ENCODE measurements around the gene KRTAP10-5. TPM values are rescaled to one million over a fixed set of nuclear protein-coding genes. Genes with fewer than 3 reads are reported as not detected.
"Not testable (repeated sequence)": the region's sequence is repeated elsewhere in the genome, so short reads cannot be mapped to it uniquely, and the experiment has no call there.

KRTAP10-5 gene, protein sequence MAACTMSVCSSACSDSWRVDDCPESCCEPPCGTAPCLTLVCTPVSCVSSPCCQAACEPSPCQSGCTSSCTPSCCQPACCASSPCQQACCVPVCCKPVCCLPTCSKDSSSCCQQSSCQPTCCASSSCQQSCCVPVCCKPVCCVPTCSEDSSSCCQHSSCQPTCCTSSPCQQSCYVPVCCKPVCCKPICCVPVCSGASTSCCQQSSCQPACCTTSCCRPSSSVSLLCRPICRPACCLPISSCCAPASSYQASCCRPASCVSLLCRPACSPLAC
- not detected for polyA plus RNA-seq (ENCODE audit: insufficient read length)

DNA sequence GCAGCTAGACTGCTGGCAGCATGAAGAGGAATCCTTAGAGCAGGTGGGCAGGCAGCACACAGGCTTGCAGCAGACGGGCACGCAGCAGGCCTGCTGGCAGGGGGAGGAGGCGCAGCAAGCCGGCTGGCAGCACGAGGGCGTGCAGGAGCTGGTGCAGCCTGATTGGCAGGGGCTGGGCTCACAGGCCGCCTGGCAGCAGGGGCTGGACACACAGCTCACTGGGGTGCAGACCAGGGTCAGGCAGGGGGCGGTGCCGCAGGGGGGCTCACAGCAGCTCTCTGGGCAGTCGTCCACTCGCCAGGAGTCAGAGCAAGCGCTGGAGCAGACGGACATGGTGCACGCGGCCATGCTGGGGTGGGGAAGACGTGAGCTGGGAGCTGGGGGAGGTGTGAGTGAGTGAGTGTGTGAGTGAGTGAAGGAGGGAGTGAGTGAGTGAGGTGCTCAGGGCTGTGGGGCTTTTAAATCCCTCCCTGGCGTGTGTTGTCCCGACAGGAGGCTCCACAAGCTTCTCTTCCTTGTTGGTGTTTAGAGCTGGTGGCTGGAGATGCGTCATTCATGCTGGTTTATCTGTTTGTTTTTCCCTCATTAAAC is at the start of gene KRTAP10-5:
TSS of gene KRTAP10-5 (minus strand) at position 374 of the 591 bp plus-strand sequence. CDS start at position 348, 26 bp downstream.
- DNase-seq (ENCODE audit: low read depth) = not testable (repeated sequence)

DNA sequence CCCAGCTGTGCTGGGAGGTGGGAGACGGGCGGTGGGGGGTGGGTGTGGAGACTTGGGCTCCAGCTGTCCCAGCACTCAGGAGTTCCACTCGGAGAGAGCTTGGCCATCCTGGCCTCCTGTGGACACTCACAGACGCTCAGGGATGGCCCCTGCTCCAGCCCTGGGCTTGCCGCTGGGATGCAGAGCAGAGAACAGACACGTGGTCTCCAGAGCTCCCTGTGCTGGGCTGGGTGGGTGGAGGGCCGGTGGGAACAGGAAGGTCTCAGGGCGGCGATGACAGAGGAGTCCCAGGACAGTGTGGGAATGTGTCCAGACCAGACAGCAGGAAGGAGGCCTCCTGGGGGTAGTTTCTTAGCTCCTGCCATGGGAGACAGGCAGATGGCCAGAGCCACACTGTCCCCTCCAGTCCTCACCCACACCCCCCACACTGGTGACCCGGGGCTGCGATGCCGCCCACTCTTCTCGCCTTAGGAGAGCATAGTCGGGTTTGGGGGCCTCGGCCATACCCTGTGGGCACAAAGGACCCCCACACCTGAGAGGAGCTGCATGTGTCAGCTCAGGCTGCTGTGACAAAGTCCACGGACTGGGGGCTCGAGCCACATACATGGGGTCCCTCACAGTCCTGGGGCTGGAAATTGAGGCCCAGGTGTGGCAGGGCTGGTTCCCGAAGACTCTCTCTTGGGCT is 48.4 kb upstream of the KRTAP10-5 start:
- no peak for DNase-seq (ENCODE audit: low read depth)

GRCh38 chr21:44627831-44628233 is 47.4 kb upstream of the KRTAP10-5 start:
- not testable (repeated sequence) for DNase-seq (ENCODE audit: low read depth)

GRCh38 chr21:44627181-44627822 is 46.9 kb upstream of the KRTAP10-5 start:
- not testable (repeated sequence) for DNase-seq (ENCODE audit: low read depth)

DNA sequence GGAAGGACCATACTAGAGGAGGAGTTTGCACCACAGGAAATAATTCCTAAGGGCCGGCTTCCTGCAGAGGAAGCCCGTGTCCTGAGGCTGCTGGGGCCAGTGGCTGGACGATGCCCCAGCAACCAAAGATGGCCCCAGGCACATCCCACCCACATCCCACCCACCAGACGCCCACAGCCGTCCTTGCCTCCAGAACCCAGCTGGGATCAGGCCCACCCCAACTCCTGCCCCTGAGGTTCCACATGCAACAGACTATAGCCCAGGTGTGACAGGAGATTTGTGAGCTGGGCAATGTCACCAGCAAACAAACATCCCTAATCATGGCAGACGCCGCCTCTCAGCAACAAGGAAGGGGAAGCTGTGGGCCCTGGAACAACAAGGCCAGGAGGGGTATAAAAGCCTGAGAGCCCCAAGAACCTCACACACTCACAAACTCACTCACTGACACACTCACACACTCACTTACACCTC is 46.3 kb upstream of the KRTAP10-5 start, which contains the start of gene KRTAP10-9:
TSS of gene KRTAP10-9 (plus strand) at position 421 of the 471 bp plus-strand sequence. CDS start 79 bp downstream, outside the sequence.
- no peak for DNase-seq (ENCODE audit: low read depth)

DNA sequence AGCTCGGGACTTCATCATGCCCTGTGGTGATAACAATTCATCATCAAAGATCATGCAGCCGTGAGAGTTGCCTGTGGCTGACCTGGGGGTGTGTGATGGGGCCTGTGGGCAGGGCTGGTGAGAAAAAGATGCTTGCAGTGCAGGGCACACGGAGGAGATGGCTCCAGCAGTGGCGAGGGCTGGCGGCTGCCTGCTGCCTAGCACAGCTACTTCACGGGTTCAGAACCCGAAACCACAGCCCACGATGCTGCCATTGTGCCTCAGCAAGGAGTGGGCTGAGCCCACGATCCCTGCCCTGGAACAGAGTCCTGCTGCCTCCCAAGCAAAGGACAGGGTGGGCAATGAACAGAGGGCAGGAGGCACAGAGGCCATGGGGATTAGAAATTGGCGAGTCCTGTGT is 45.9 kb upstream of the KRTAP10-5 start:
- no peak for DNase-seq (ENCODE audit: low read depth)

- no peak for DNase-seq (ENCODE audit: low read depth)
Measured at GRCh38 chr21:44625756-44626155, 45.4 kb upstream of the KRTAP10-5 start.

DNA sequence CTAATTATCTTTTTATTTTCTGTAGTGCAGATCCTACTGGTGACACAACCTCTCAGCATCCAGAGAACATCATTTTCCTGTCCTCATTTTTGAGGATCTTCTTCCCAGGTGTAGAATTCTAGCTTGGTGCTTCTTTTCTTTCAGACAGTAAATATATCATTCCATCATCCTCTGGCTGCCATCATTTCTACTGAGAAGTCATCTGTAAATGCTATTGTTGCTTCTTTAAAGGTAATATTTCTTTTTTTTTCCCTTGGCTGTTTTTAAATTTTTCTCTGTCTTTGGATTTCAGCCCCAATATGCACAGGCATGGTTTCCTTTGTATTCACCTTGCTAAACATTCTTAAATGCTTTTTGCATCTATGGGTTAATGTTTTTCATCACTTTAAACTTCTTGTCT is 43.2 kb upstream of the KRTAP10-5 start:
- DNase-seq (ENCODE audit: low read depth) = no peak

GRCh38 chr21:44619886-44620285 is 39.5 kb upstream of the KRTAP10-5 start:
- no peak for DNase-seq (ENCODE audit: low read depth)

GRCh38 chr21:44618909-44619308 is 38.5 kb upstream of the KRTAP10-5 start:
- DNase-seq (ENCODE audit: low read depth) = no peak

DNA sequence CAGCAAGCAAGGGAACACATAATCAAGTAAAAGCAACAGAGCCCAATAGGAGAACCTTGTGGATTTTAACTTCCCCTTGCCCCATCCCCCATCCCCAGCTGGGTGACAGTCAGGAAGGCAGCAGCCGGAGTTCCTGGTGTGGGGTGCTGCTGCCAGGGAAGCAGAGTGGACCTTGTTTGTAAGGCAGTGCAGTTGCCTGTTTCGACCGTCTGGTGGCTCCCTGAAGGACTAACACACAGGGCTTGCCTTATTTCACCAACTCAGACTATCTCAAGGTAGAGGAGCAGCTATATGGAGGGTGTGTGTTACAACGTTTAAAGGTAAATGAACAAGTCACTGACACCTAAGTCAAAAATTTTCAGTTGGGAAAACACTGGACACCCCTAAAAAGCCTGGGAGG is 38.1 kb upstream of the KRTAP10-5 start:
- no peak for DNase-seq (ENCODE audit: low read depth)

DNA sequence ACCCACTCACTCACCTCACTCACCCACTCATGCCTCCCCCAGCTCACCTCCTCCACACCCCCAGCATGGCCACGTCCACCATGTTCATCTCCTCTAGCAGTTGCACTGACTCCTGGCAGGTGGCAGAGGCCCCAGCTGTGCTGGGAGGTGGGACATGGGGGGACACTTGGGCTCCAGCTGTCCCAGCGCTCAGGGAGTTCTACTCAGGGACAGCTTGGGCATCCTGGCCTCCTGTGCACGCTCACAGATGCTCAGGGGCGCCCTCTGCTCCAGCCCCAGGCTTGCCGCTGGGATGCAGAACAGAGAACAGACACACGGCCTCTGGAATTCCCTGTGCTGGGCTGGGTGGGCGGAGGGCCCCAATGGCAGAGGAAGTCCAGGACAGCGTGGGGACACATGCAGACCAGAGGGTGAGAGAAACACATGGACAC is 36.7 kb upstream of the KRTAP10-5 start:
- no peak for DNase-seq (ENCODE audit: low read depth)

- DNase-seq (ENCODE audit: low read depth) = no peak
Measured at GRCh38 chr21:44616591-44616926, 36.2 kb upstream of the KRTAP10-5 start.

DNA sequence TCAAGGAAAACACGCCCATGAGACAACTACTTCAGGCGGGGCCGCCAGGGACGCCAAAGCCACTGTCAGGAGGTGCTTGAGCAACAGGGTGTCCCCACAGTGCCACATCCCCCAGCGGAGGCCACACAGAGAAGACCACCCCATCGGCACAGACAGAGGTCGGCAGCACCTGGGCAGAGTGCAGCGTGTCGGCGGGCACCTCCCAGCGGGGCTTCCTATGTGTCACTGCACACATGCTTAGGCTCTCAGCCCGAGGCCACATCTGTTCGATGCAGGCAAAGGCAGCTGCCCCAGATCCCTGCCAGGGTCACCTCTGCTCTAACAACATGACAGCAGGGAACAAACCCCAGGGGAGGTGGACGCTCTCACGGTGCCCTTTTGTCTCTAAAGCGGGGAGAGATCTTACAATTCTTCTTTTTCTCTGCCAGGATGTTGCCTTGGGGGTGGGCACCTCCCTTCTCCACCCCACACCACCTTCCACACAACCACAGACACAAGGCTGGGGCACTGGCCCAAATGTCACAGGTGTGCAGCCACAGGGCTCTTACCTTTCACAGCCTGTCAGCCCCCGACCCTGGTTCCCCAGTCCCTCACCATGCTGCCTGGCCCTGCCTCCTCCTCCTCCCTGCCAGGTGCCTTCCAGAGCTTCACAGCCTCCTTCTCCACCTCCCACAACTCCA is 35.6 kb upstream of the KRTAP10-5 start:
- no peak for DNase-seq (ENCODE audit: low read depth)

DNA sequence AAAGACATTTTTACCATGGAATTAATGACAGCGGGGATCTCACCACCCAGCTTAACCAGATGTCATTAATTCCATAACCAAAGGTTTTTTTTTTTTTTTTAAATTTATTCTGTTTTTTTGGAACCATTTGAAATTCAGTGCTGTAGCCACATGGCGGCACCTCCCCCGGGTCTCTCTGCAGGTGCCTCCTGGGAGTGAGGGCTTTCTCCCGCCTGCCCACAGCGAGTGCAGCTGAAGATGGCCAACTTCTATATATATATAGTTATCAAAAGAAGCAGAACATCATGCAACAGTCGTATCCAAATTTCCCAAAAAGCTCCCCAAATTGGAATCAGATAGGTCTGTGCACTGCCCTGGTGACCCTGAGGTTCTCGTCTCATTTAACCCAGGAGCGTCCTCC is 35.1 kb upstream of the KRTAP10-5 start:
- no peak for DNase-seq (ENCODE audit: low read depth)

DNA sequence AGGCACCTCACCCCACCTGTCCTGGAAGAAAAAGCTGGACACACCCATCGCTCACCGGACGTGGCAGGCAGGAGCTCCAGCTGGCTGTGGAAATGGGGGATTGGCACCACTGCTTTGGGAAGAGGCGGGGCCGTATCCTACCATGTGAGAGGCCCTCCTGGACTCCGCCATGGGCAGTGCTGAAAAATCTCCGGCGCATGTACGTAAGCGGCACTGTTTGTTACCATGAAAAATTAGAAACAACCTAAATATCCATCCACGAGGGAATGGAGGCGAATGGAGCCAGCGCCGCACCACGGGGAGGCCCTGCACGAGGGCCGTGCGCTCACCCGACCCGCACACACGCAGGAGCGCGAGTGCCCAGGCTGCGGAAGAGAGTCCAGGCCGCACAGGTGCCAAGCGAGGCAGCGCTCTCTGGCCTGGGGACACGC is 34.6 kb upstream of the KRTAP10-5 start:
- DNase-seq (ENCODE audit: low read depth) = no peak

DNA sequence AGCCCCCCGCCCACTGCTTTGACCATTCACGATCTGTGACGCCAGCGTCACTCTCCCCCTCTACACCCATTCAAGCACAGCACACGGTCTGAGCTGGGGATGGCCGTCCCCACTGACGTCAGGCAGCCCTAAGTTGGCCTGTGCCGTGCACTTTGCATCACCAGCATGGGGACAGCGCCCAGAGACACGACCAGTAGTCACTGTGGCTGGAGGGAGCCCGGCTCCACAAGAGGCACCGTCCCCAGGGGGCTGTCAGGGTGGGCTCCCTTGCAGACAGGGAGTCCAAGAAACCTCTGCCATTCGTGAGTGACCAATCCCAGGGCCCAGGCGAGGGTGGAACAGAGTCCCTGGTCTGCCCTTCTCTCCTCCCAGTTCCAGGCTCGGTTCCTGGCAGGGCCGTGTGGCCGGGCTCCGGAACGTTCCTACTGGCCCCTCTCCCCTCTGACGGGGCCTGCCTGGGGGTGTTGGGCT is 33.8 kb upstream of the KRTAP10-5 start:
- no peak for DNase-seq (ENCODE audit: low read depth)

DNA sequence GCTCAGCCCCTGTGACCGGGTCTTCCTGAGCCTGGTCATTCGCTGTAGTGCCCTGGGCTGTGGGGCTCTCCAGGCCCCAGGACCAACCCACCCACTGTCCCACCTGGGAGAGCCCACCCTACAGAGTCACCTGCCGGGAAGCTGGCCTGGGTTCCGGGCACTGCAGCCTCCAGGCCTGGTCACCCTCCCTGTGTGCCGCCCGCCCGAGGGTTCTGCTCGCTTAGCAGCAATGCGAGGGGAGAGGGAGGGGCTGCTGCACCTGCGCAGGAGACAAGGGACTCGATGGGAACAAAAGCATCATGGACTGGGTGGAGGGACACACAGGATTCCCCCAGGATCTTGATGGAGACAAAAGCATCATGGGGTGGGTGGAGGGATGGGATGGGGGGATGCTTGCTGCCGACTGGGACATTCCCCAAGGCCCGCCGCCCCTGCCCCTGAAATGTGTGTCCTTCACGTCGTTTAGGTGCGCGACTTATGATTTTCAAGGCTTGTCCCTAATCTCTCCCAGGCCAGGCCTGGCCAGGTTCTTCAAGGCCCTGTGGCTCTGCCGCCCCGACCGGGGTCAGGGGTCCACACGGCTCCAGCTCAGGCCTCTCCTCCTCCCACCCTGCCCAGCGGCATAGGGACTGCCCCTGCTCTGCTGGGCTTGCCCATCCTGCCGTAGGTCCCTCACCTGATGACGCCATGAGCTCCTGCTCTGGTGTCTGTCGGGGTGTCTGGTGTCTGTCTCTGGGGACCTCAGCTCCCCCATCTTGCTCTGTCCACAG is 33.2 kb upstream of the KRTAP10-5 start:
- no peak for DNase-seq (ENCODE audit: low read depth)

DNA sequence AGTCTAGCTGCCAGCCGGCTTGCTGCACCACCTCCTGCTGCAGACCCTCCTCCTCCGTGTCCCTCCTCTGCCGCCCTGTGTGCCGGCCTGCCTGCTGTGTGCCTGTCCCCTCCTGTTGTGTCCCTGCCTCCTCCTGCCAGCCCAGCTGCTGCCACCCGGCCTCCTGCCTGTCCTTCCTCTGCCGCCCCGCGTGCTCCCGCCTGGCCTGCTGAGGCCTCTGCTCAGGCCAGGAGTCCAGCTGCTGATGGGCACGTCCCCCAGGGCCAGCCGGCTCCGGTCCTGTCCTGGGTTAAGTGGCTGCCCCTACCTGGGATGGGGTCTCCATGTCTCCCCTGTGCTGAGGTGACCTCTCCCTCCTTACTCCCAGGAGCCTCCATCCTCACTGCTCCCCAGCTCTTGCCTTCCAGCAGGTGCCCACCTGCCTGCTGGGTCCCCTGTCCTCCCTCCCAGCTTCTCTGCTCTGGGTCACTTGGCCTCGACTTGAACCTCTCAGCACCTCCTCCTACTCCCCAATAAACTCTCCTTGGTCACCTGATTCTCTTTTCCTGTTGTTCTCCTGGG is 32.3 kb upstream of the KRTAP10-5 start:
- no peak for DNase-seq (ENCODE audit: low read depth)

DNA sequence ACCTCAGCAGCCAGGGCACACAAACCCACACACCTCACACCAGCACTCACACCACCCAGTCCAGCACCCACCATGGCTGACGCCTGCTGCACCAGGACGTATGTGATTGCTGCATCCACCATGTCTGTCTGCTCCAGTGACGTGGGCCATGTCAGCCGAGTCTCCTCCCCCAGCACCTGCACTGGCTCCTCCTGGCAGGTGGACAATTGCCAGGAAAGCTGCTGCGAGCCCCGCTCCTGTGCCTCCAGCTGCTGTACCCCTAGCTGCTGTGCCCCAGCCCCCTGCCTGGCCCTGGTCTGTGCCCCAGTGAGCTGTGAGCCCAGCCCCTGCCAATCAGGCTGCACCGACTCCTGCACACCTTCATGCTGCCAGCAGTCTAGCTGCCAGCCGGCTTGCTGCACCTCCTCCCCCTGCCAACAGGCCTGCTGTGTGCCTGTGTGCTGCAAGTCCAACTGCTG is 31.7 kb upstream of the KRTAP10-5 start, which contains the start of gene KRTAP10-8:
TSS of gene KRTAP10-8 (plus strand) at position 51 of the 458 bp plus-strand sequence. CDS start at position 73, 22 bp downstream.
- no peak for DNase-seq (ENCODE audit: low read depth)
